ENCODE results near the gene MARCKSL1.

- TF ChIP-seq CTCF (IDR thresholded peaks at IDR 0.05) (no peak), POLR2A (IDR thresholded peaks at IDR 0.05) (no peak)
Observed at GRCh38 chr1:32356478-32356877, 20.4 kb upstream of the MARCKSL1 start.

Measured in body of pancreas (tissue), 4 donors.